GM18498 (cell line): ENCODE measurements around the gene BPNT1.

Experiments
- ATAC-seq: cut with Tn5 transposase; IDR thresholded peaks from one replicate; pipeline ENCODE4 v1.9.1; 2021; ENCODE audit warnings: mild to moderate bottlenecking, moderate library complexity; ENCODE audit not compliant: unreplicated experiment

Gene BPNT1

DNA sequence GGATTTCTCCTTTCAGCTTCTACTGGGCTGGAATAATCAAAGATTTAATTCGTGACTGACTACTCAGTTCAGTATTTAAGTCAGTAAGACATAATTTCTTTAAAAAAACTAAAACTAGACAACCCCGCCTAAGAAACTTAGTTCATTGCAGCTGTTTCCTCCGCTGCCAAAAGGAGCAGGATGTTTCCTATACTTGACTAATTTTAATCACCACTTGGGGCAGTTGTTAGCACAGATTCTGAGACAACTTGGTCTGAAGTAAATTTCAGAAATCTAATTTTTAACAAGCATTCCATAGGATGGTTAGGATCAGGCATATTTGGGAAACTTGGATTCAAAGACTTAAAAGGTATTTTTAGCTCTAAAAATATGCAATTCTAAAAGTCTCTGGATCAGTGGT, 77.3 kb downstream of the BPNT1 start:
- no peak for ATAC-seq

DNA sequence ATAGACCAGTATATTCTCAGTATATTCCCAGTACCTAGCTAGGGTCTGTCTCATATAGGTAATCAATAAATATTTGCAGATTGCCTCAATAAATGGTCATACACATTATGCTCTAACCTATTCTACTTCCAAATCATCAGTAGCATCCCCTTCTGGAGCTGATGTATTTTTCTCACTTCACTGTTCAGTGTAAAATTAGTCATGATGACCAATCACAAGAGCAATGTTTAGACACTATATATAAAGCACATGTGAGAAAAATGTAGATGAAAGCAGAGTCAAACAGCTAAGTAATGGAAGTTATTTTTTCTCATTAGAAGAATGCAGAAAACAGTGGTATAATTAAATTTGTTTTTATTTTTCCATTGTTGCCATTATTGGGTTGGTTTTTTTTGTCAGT, 78.0 kb downstream of the BPNT1 start:
- no peak for ATAC-seq
